SU-DHL-6 (cell line): ENCODE results near the gene MAN2A2.

Experiments
- EZH2phosphoT487 ChIP-seq: fragments of 200-600 bp; sonication (generic), shearing (Covaris generic); conservative IDR thresholded peaks from 2 replicates; pipeline ENCODE4 v1.6.1; 2018; ENCODE audit warnings: mild to moderate bottlenecking, antibody characterized with exemption, low read length, moderate library complexity, mixed read lengths
- TF ChIP-seq, protein P1 (sequence below): fragments of 200-600 bp; sonication (generic); IDR thresholded peaks from one replicate; pipeline ENCODE4 v1.5.1; 2017; ENCODE audit warnings: antibody characterized with exemption, mild to moderate bottlenecking, low read length, moderate library complexity; ENCODE audit not compliant: insufficient read depth, poor library complexity, severe bottlenecking

DNA sequence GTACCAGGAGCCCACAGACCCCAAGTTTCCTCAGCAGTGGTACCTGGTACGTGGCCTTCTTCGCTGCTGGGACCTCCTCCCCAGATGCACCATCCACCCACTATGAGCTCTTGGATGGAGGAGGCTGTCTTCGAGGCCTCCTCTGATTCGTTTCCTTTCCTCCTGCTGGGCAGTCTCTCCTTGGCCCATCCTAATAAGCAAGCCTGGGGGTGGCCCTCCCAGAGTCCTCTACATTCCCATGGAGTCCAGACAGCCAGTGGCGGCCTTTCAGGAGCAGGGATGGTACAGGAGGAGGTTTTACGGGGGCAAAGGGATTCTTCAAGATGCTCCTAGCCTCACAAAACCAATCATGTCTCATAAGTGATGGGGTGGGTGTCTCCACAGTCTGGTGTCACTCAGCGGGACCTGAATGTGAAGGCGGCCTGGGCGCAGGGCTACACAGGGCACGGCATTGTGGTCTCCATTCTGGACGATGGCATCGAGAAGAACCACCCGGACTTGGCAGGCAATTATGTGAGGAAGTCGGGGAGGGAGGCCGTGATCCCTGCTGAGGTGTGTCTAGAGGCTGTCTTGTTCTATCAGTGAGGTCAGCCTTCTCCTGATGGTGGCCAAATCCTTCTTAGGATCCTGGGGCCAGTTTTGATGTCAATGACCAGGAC lies 26.5 kb upstream of the MAN2A2 start:
- TF ChIP-seq, protein P1, sequence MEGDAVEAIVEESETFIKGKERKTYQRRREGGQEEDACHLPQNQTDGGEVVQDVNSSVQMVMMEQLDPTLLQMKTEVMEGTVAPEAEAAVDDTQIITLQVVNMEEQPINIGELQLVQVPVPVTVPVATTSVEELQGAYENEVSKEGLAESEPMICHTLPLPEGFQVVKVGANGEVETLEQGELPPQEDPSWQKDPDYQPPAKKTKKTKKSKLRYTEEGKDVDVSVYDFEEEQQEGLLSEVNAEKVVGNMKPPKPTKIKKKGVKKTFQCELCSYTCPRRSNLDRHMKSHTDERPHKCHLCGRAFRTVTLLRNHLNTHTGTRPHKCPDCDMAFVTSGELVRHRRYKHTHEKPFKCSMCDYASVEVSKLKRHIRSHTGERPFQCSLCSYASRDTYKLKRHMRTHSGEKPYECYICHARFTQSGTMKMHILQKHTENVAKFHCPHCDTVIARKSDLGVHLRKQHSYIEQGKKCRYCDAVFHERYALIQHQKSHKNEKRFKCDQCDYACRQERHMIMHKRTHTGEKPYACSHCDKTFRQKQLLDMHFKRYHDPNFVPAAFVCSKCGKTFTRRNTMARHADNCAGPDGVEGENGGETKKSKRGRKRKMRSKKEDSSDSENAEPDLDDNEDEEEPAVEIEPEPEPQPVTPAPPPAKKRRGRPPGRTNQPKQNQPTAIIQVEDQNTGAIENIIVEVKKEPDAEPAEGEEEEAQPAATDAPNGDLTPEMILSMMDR: no peak
- no peak for TF ChIP-seq EZH2phosphoT487
